Superior temporal gyrus (tissue), 1 donor: Measurements from ENCODE around the gene RIOX2.
"Not testable (repeated sequence)": the region's sequence is repeated elsewhere in the genome, so short reads cannot be mapped to it uniquely, and the experiment has no call there.

Experiments
- DNase-seq: peaks from one replicate; pipeline ENCODE4 v3.0.0-alpha.2; 2016; ENCODE audit errors: extremely low spot score

RIOX2 gene

GRCh38 chr3:97971679-97972567, at the start of gene RIOX2:
TSS of gene RIOX2 (minus strand) at chr3:97972431. CDS start at chr3:97967593, 4,838 bp downstream.
- peak; percentile 73 for DNase-seq

- no peak for DNase-seq
Observed at GRCh38 chr3:98020412-98020811, 48.2 kb upstream of the RIOX2 start.

- DNase-seq, result no peak
Observed at GRCh38 chr3:98018301-98018700, 46.1 kb upstream of the RIOX2 start.

- no peak for DNase-seq
Observed at GRCh38 chr3:98014268-98014585, 42.0 kb upstream of the RIOX2 start.

GRCh38 chr3:98013411-98014267, 41.4 kb upstream of the RIOX2 start:
- no peak for DNase-seq

GRCh38 chr3:98012979-98013378, 40.7 kb upstream of the RIOX2 start:
- DNase-seq, result no peak

GRCh38 chr3:98010883-98011449, 38.7 kb upstream of the RIOX2 start:
- DNase-seq, result not testable (repeated sequence)

GRCh38 chr3:98010194-98010882, 38.1 kb upstream of the RIOX2 start:
- DNase-seq, result no peak

GRCh38 chr3:98008855-98009254, 36.6 kb upstream of the RIOX2 start:
- DNase-seq, result no peak

GRCh38 chr3:98005438-98005837, 33.2 kb upstream of the RIOX2 start:
- no peak for DNase-seq

- no peak for DNase-seq
Observed at GRCh38 chr3:98004721-98005120, 32.5 kb upstream of the RIOX2 start.

- DNase-seq, result no peak
Observed at GRCh38 chr3:98003306-98003969, 31.2 kb upstream of the RIOX2 start.

GRCh38 chr3:98002717-98003116, 30.5 kb upstream of the RIOX2 start:
- DNase-seq, result no peak

- DNase-seq, result no peak
Observed at GRCh38 chr3:97999994-98000393, 27.8 kb upstream of the RIOX2 start.

GRCh38 chr3:97999103-97999502, 26.9 kb upstream of the RIOX2 start:
- DNase-seq, result no peak

GRCh38 chr3:97996988-97997387, 24.8 kb upstream of the RIOX2 start:
- DNase-seq, result no peak

- DNase-seq, result no peak
Observed at GRCh38 chr3:97994328-97994945, 22.2 kb upstream of the RIOX2 start.

GRCh38 chr3:97993526-97993925, 21.3 kb upstream of the RIOX2 start:
- no peak for DNase-seq

GRCh38 chr3:97992547-97993173, 20.4 kb upstream of the RIOX2 start:
- no peak for DNase-seq

GRCh38 chr3:97991293-97991682, 19.1 kb upstream of the RIOX2 start:
- no peak for DNase-seq
